OCI-LY1 (cell line): Measurements from ENCODE around the gene CNOT3.

Experiments used
- H2AFZ ChIP-seq: fragments of 200-600 bp; sonication (generic), shearing (Covaris generic); 2 replicates; pipeline ENCODE4 v1.6.0; 2014; ENCODE audit warnings: antibody characterized with exemption, mild to moderate bottlenecking, low read length
- H3F3A ChIP-seq: fragments of 200-600 bp; sonication (generic), shearing (Covaris generic); 2 replicates; pipeline ENCODE4 v1.6.0; 2014; ENCODE audit warnings: mild to moderate bottlenecking, antibody characterized with exemption, low read length, moderate library complexity; ENCODE audit not compliant: insufficient read depth
- H3K27ac ChIP-seq: fragments of 200-600 bp; sonication (generic); 2 replicates; pipeline ENCODE4 v1.5.1; 2014; ENCODE audit warnings: low read length, mixed run types, mild to moderate bottlenecking, low read depth; ENCODE audit not compliant: poor library complexity, severe bottlenecking
- H3K27me3 ChIP-seq: fragments of 200-600 bp; sonication (generic); 2 replicates; pipeline ENCODE4 v1.6.0; 2014; ENCODE audit warnings: antibody characterized with exemption, mild to moderate bottlenecking, low read length, moderate library complexity; ENCODE audit not compliant: insufficient read depth
- H3K36me3 ChIP-seq: fragments of 200-600 bp; sonication (generic); 2 replicates; pipeline ENCODE4 v1.6.1; 2014; ENCODE audit warnings: mild to moderate bottlenecking, antibody characterized with exemption, low read length, moderate library complexity, mixed read lengths; ENCODE audit not compliant: insufficient read depth
- H3K4me1 ChIP-seq: fragments of 200-600 bp; sonication (generic); 2 replicates; pipeline ENCODE4 v1.5.1; 2014; ENCODE audit warnings: mild to moderate bottlenecking, low read length, moderate library complexity; ENCODE audit not compliant: insufficient read depth, severe bottlenecking
- H3K4me2 ChIP-seq: fragments of 200-600 bp; sonication (generic), shearing (Covaris generic); 2 replicates; pipeline ENCODE4 v1.6.1; 2014; ENCODE audit warnings: low read length
- H3K4me3 ChIP-seq: fragments of 200-600 bp; sonication (generic); 2 replicates; pipeline ENCODE4 v1.5.1; 2014; ENCODE audit warnings: low read length, low read depth, mild to moderate bottlenecking, mixed read lengths; ENCODE audit not compliant: poor library complexity, severe bottlenecking
- H3K79me2 ChIP-seq: fragments of 200-600 bp; shearing (Covaris generic); 2 replicates; pipeline ENCODE4 v1.6.1; 2016; ENCODE audit warnings: mixed run types, low read length, mixed read lengths; ENCODE audit not compliant: insufficient read depth
- H3K9ac ChIP-seq: fragments of 200-600 bp; sonication (generic), shearing (Covaris generic); 2 replicates; pipeline ENCODE4 v1.6.1; 2014; ENCODE audit warnings: mild to moderate bottlenecking, low read length, mixed read lengths
- H3K9me2 ChIP-seq: fragments of 200-600 bp; sonication (generic), shearing (Covaris generic); 2 replicates; pipeline ENCODE4 v1.6.1; 2014; ENCODE audit warnings: low read depth, mild to moderate bottlenecking, low read length, mixed read lengths
- H3K9me3 ChIP-seq: fragments of 200-600 bp; shearing (Covaris generic); 2 replicates; pipeline ENCODE4 v1.6.1; 2014; ENCODE audit warnings: low read length, mixed read lengths
- H4K20me1 ChIP-seq: fragments of 200-600 bp; sonication (generic), shearing (Covaris generic); 2 replicates; pipeline ENCODE4 v1.6.0; 2016; ENCODE audit warnings: mild to moderate bottlenecking, low read length; ENCODE audit not compliant: insufficient read depth
- CTCF ChIP-seq: fragments of 200-600 bp; sonication (generic), shearing (Covaris generic); IDR thresholded peaks from 2 replicates; pipeline ENCODE4 v1.5.1; 2017; ENCODE audit warnings: mild to moderate bottlenecking, antibody characterized with exemption, low read length, moderate library complexity, mixed read lengths
- EZH2 ChIP-seq: fragments of 200-600 bp; sonication (generic), shearing (Covaris generic); IDR thresholded peaks from 2 replicates; pipeline ENCODE4 v1.8.0; 2017; ENCODE audit warnings: borderline replicate concordance, mixed run types, mild to moderate bottlenecking, antibody characterized with exemption, low read length, moderate library complexity, mixed read lengths

Gene CNOT3

GRCh38 chr19:54102421-54103169, 35.0 kb upstream of the CNOT3 start, which contains the start of gene NDUFA3:
Gene NDUFA3 (plus strand): TSS chr19:54102855. CDS start chr19:54102879, 24 bp downstream.
- H3K27me3 ChIP-seq, result no peaks in the 10 kb centered on the region
- no peaks in the 10 kb centered on the region for H3K9me2 ChIP-seq
- no peaks in the 10 kb centered on the region for H4K20me1 ChIP-seq
- H3K36me3 ChIP-seq, result peaks cover 29% of the 10 kb centered on the region
- H3K9me3 ChIP-seq, result no peaks in the 10 kb centered on the region
- peak within 1 kb of the TSS; percentile 89 for H3K4me2 ChIP-seq
- H3K4me1 ChIP-seq, result peaks cover 19% of the 10 kb centered on the region
- no peak for TF ChIP-seq EZH2
- TF ChIP-seq CTCF, result no peak
- peak within 1 kb of the TSS; percentile 79 for H3K4me3 ChIP-seq
- peak within 1 kb of the TSS; percentile 88 for H3K9ac ChIP-seq
- peak within 1 kb of the TSS; percentile 45; the same call in 1 of the 2 replicates for H2AFZ ChIP-seq
- H3F3A ChIP-seq, result no peaks in the 10 kb centered on the region
- peaks cover 12% of the 10 kb centered on the region for H3K79me2 ChIP-seq
- H3K27ac ChIP-seq, result peak within 1 kb of the TSS; percentile 47

DNA sequence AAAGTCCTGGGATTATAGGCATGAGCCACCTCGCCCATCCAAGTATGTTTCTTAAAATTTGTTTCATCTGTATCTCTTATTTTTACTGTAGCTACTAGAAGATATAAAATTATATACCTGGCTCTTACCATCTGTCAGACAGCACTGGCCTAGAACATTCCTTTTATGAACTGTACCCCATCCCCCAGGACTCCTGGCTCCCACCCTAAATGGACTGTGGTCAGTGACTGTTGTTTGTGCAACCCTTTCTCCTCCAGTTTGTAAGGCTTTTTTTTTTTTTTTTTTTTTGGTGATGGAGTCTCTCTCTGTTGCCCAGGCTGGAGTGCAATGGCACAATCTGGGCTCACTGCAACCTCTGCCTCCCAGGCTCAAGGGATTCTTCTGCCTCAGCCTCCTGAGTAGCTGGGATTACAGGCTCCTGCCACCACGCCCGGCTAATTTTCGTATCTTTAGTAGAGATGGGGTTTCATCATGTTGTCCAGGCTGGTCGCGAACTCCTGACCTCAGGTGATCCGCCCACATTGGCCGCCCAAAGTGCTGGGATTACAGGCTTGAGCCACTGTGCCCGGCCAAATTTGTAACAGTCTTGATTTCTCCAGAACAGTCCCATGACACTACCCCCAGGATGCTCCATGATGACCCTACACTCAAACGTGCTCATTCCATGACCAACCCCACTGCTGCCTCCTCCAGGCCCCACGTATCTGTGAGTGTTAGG, 32.4 kb upstream of the CNOT3 start:
- no peak for TF ChIP-seq CTCF
- TF ChIP-seq EZH2, result no peak
- Histone ChIP-seq H2AFZ (no peak overlapping the region), H3K4me3 (no peak overlapping the region), H3K27ac (no peak overlapping the region), H3F3A (no peaks in the 10 kb centered on the region), H3K27me3 (no peaks in the 10 kb centered on the region), H3K9ac (no peak overlapping the region), H4K20me1 (no peaks in the 10 kb centered on the region), H3K9me3 (no peaks in the 10 kb centered on the region), H3K9me2 (no peaks in the 10 kb centered on the region), H3K36me3 (peaks cover 54% of the 10 kb centered on the region), H3K4me1 (peaks cover 19% of the 10 kb centered on the region), H3K79me2 (peaks cover 12% of the 10 kb centered on the region), H3K4me2 (no peak overlapping the region)

DNA sequence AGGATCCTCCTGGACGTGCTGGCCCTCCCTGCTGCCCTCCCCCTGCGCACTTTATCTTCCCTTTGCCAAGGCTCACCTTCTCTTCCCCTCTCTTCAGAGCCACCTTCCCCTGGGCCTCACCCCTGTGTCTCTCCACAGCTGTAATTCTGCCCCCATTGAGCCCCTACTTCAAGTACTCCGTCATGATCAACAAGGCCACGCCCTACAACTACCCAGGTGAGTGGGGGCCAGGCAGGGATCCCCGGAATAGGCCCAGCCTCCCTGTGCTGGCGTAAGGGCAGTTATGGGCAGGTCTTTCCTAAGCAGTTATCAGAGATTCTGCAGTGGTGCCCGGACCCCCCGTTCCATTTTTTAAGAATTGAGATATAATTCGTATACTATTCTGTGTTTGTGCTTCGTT, 31.8 kb upstream of the CNOT3 start:
- Histone ChIP-seq H3K36me3 (peaks cover 61% of the 10 kb centered on the region), H3K4me2 (no peak overlapping the region), H2AFZ (no peak overlapping the region), H3K9me3 (no peaks in the 10 kb centered on the region), H3K27ac (no peak overlapping the region), H4K20me1 (no peaks in the 10 kb centered on the region), H3K4me1 (peaks cover 19% of the 10 kb centered on the region), H3K79me2 (peaks cover 12% of the 10 kb centered on the region), H3K4me3 (no peak overlapping the region), H3K9ac (no peak overlapping the region), H3F3A (no peaks in the 10 kb centered on the region), H3K27me3 (no peaks in the 10 kb centered on the region), H3K9me2 (no peaks in the 10 kb centered on the region)
- no peak for TF ChIP-seq CTCF
- no peak for TF ChIP-seq EZH2
